ENCODE results near the gene RAB11FIP3.

RAB11FIP3 gene

GRCh38 chr16:530111-530817 lies 104.8 kb downstream of the RAB11FIP3 start:
- Histone ChIP-seq H3K4me3 (no peak overlapping the region), H3K36me3 (replicated peaks) (peaks cover 16% of the 10 kb centered on the region), H3K4me1 (peaks cover 11% of the 10 kb centered on the region), H3K27me3 (ENCODE audit: low read depth) (no peaks in the 10 kb centered on the region), H3K9me3 (no peaks in the 10 kb centered on the region)
- no peak for DNase-seq (ENCODE audit: low spot score in 2 of 2)
- in situ Hi-C loops (cut with MboI; ENCODE audit: low sequenced_read_pairs): no loop called here

GRCh38 chr16:531494-532125 lies 106.2 kb downstream of the RAB11FIP3 start:
- Histone ChIP-seq H3K4me1 (no peaks in the 10 kb centered on the region; the same call in 1 of the 2 replicates), H3K27me3 (ENCODE audit: low read depth) (no peaks in the 10 kb centered on the region), H3K36me3 (replicated peaks) (peaks cover 18% of the 10 kb centered on the region), H3K4me3 (no peak overlapping the region), H3K9me3 (no peaks in the 10 kb centered on the region)
- DNase-seq (ENCODE audit: low spot score in 2 of 2): no peak
- in situ Hi-C loops (cut with MboI; ENCODE audit: low sequenced_read_pairs): no loop called here

DNA sequence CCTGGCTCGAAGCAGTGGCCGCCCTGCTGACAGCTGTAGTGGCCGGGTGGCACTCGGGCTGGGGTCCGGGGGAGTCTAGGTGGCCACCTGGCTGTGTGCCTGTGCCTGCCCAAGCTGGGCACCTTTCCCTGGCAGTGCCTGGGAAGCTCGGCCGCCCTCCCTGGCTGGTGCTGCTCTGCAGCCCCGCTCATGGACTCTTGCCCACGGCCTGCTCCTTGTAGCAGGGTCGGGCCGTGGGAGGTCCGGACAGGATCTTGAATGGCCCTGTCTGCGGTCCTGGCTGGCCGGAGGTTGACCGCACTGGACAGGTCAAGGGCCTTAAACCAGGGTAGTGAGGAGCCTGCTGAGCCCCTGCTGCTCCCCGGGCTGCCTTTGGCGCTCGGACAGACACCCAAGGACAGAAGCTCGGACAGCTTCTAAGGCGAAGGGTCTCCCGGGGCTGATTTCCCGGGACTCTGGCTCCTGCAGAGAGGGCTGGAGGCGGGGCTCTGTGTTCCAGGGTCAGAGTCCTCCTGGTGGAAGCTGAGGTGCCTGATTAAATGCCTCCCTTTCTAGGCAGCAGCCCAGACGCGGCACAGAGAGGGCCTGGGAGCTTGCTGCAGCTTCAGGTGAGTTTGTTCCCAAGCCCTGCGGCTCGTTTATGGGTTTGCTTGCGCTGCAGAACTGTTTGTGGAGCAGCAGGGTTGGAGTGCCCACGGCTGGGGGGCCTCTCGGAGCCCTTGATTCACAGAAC lies 108.1 kb downstream of the RAB11FIP3 start:
- Histone ChIP-seq H3K9me3 (no peaks in the 10 kb centered on the region), H3K4me3 (no peak overlapping the region), H3K36me3 (replicated peaks) (peaks cover 19% of the 10 kb centered on the region), H3K4me1 (no peaks in the 10 kb centered on the region; the same call in 1 of the 2 replicates), H3K27me3 (ENCODE audit: low read depth) (no peaks in the 10 kb centered on the region)
- in situ Hi-C loops (cut with MboI; ENCODE audit: low sequenced_read_pairs): no loop called here
- DNase-seq (ENCODE audit: low spot score in 2 of 2): no peak

GRCh38 chr16:534135-534534 lies 108.7 kb downstream of the RAB11FIP3 start:
- H3K36me3 ChIP-seq (replicated peaks): peaks cover 19% of the 10 kb centered on the region
- no peaks in the 10 kb centered on the region for H3K27me3 ChIP-seq (ENCODE audit: low read depth)
- H3K9me3 ChIP-seq: no peaks in the 10 kb centered on the region
- in situ Hi-C loops (cut with MboI; ENCODE audit: low sequenced_read_pairs): no loop called here
- no peak overlapping the region for H3K4me3 ChIP-seq
- no peak for DNase-seq (ENCODE audit: low spot score in 2 of 2)
- no peaks in the 10 kb centered on the region; the same call in 1 of the 2 replicates for H3K4me1 ChIP-seq

GRCh38 chr16:534856-535445 lies 109.5 kb downstream of the RAB11FIP3 start:
- in situ Hi-C loops (cut with MboI; ENCODE audit: low sequenced_read_pairs): no loop called here
- Histone ChIP-seq H3K36me3 (replicated peaks) (peaks cover 11% of the 10 kb centered on the region), H3K4me1 (no peaks in the 10 kb centered on the region), H3K4me3 (no peak overlapping the region), H3K27me3 (ENCODE audit: low read depth) (no peaks in the 10 kb centered on the region), H3K9me3 (no peaks in the 10 kb centered on the region)
- DNase-seq (ENCODE audit: low spot score in 2 of 2): no peak

DNA sequence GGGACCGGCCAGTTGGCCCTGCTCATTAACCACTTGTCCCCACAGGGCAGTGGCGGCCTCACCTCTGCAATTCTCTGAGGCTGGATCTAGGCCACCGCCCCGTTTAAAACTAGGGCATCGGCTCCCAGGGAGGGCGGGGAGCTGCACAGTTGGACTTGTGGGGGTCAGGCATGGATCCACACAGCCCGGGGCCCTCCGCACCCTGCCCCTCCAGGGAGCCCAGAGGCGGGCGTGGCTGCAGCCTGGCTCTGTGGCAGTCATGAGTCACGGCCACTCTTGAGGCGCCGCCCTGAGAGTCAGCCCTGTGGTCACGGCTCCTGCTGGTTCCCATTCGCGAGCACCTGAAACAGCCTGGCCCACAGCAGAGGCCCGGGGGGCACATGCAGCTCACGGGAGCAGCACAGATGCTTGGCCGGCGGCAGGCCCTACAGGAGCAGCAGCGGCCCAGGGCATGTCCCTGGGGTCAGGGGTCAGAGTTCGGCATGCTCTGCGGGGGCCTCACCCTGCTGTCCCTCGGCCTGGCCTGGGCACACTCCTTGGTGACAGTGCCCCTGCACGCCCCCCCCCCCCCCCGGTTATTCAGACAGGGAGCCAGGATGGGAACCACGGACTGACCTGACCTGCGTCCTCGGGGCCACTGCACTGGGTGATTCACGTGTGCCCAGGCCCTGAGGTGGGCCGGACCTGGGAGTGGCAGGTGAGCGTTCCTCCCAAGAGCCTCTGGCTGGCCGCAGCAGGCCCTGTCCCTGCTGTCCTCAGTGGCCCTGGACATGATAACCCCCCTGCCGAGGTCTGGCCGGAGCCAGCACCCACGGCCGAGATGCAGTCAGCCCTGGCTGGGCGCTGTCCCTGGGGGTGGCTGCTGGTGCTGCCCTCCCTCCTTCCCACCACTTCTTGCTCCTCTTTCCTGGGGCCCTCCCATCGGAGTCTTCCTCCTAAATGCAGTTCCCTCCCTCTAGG lies 110.3 kb downstream of the RAB11FIP3 start:
- no peaks in the 10 kb centered on the region for H3K27me3 ChIP-seq (ENCODE audit: low read depth)
- no peaks in the 10 kb centered on the region for H3K4me1 ChIP-seq
- in situ Hi-C loops (cut with MboI; ENCODE audit: low sequenced_read_pairs): no loop called here
- H3K36me3 ChIP-seq (replicated peaks): peaks cover 7% of the 10 kb centered on the region
- no peak overlapping the region for H3K4me3 ChIP-seq
- no peak for DNase-seq (ENCODE audit: low spot score in 2 of 2)
- H3K9me3 ChIP-seq: no peaks in the 10 kb centered on the region

GRCh38 chr16:536746-537145 lies 111.3 kb downstream of the RAB11FIP3 start:
- in situ Hi-C loops (cut with MboI; ENCODE audit: low sequenced_read_pairs): no loop called here
- no peak overlapping the region for H3K4me3 ChIP-seq
- peaks cover 7% of the 10 kb centered on the region for H3K36me3 ChIP-seq (replicated peaks)
- DNase-seq (ENCODE audit: low spot score in 2 of 2): no peak
- no peaks in the 10 kb centered on the region for H3K9me3 ChIP-seq
- H3K4me1 ChIP-seq: no peaks in the 10 kb centered on the region
- H3K27me3 ChIP-seq (ENCODE audit: low read depth): no peaks in the 10 kb centered on the region

DNA sequence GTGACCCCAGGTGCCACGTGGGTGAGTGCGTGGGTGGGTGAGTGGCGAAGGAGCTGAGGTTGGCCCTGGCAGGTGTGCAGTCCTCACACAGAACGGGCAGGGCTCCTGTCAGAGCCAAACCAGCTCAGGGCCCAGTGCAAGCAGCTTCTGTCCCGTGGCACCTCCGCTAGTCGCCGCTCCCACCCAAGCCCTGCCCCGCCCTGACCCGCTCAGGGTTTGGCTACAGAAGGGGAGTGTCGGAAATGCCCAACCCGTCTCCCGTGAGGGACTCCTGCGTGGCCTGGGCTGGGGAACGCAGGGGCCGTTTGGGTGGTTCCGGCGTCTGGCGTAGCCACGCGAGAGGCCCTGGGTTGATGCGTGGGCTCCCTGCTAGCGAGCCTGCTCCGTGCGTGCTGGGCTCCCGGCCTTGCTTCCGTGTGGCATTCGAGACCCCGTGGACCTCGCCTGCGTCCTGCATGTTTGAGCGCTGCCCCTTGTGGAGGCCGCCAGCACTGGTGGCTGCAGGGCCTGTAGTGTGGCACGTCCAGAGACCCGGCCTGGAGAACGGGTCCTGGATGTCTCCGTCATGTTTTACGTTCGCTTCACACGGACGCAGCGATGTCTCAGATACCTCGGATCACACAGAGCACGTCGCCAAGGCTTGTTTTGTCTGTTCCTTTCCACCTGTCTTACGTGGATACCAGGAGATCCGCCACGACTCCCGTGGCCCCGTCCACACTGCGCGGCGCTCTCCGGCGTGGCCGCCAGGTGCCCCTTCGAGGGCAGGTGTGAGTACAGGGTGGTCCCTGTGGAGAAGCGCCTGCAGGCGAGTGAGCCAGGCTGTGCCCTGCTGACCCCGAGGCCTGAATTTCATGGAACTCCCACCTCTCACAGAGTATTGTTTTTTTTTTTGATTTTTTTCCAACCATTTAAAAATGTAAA lies 112.2 kb downstream of the RAB11FIP3 start:
- no peak overlapping the region for H3K4me3 ChIP-seq
- no peaks in the 10 kb centered on the region for H3K4me1 ChIP-seq
- no peak for DNase-seq (ENCODE audit: low spot score in 2 of 2)
- in situ Hi-C loops (cut with MboI; ENCODE audit: low sequenced_read_pairs): no loop called here
- no peaks in the 10 kb centered on the region for H3K9me3 ChIP-seq
- no peaks in the 10 kb centered on the region for H3K27me3 ChIP-seq (ENCODE audit: low read depth)
- H3K36me3 ChIP-seq (replicated peaks): peaks cover 7% of the 10 kb centered on the region

DNA sequence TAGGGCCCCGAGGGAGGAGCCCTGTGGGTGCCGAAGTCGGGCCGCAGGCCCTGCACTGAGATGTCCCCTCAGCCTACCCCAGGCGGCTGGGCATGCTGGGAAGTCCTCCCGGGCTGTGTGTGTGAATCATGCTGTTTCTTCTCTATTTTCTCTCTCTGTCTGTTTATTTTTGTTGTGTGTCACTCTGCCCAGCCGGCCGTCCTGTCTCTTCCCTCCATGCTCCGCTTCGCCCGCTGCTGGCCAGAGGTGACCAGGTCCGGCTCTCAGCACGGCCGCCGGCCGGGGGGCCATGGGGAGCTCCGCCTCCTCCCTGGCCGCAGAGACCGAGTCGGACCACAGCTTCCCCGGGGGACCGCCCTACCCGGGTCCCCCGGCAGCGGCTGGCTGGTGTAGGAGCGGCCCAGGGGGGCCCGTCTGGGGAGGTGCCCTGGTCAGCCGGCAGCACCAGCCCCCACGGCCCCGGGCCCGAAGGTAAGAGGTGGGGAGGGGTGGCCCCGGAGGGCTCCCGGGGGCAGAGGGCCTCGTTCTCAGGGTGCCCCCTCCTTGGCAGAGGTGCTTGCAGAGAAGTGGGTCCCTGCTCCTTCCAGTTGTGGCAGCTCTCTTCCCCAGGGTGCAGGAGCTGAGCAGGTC lies 114.6 kb downstream of the RAB11FIP3 start:
- no peak overlapping the region for H3K4me3 ChIP-seq
- H3K36me3 ChIP-seq (replicated peaks): peaks cover 7% of the 10 kb centered on the region
- in situ Hi-C loops (cut with MboI; ENCODE audit: low sequenced_read_pairs): no loop called here
- no peaks in the 10 kb centered on the region for H3K27me3 ChIP-seq (ENCODE audit: low read depth)
- DNase-seq (ENCODE audit: low spot score in 2 of 2): no peak
- no peaks in the 10 kb centered on the region for H3K4me1 ChIP-seq
- H3K9me3 ChIP-seq: no peaks in the 10 kb centered on the region

GRCh38 chr16:540645-541340 lies 115.3 kb downstream of the RAB11FIP3 start:
- Histone ChIP-seq H3K36me3 (replicated peaks) (peaks cover 4% of the 10 kb centered on the region), H3K4me1 (no peaks in the 10 kb centered on the region), H3K4me3 (no peak overlapping the region), H3K9me3 (no peaks in the 10 kb centered on the region), H3K27me3 (ENCODE audit: low read depth) (no peaks in the 10 kb centered on the region)
- in situ Hi-C loops (cut with MboI; ENCODE audit: low sequenced_read_pairs): no loop called here
- no peak for DNase-seq (ENCODE audit: low spot score in 2 of 2)

- no peak for DNase-seq (ENCODE audit: low spot score in 2 of 2)
- H3K4me1 ChIP-seq: no peaks in the 10 kb centered on the region
- H3K36me3 ChIP-seq (replicated peaks): peaks cover 2% of the 10 kb centered on the region; the same call in 1 of the 2 replicates
- in situ Hi-C loops (cut with MboI; ENCODE audit: low sequenced_read_pairs): no loop called here
- H3K27me3 ChIP-seq (ENCODE audit: low read depth): no peaks in the 10 kb centered on the region
- no peak overlapping the region for H3K4me3 ChIP-seq
- no peaks in the 10 kb centered on the region for H3K9me3 ChIP-seq
Observed at GRCh38 chr16:543301-544164, 118.1 kb downstream of the RAB11FIP3 start.
